Measurements from ENCODE around the gene PMS1. TPM values are rescaled to one million over a fixed set of nuclear protein-coding genes. Genes with fewer than 3 reads are reported as not detected.
"Not testable (repeated sequence)": the region's sequence is repeated elsewhere in the genome, so short reads cannot be mapped to it uniquely, and the experiment has no call there.

PMS1 gene
- total RNA-seq = 14.6 and 14.7 TPM in 2 replicates

GRCh38 chr2:189783927-189784867 lies at the start of gene PMS1, which contains the start of gene ORMDL1:
Gene PMS1 (plus strand): TSS chr2:189784450. CDS start chr2:189791810, 7,360 bp downstream.
Gene ORMDL1 (minus strand): TSS chr2:189784339. CDS start chr2:189782595, 1,744 bp downstream.
- DNase-seq (ENCODE audit: low read depth in 2 of 2) = peak; percentile 92 to 97

GRCh38 chr2:189751080-189751658 lies 33.1 kb upstream of the PMS1 start:
- peak; percentile 20 to 41 for DNase-seq (ENCODE audit: low read depth in 2 of 2)

GRCh38 chr2:189756311-189756952 lies 27.8 kb upstream of the PMS1 start:
- no peak for DNase-seq (ENCODE audit: low read depth in 2 of 2)

GRCh38 chr2:189760154-189760553 lies 24.1 kb upstream of the PMS1 start:
- not testable (repeated sequence) for DNase-seq (ENCODE audit: low read depth in 2 of 2)

- DNase-seq (ENCODE audit: low read depth in 2 of 2) = no peak
Measured at GRCh38 chr2:189762229-189762550, 22.1 kb upstream of the PMS1 start.

GRCh38 chr2:189762551-189763298 lies 21.5 kb upstream of the PMS1 start, which contains the start of gene OSGEPL1:
Gene OSGEPL1 (minus strand): TSS chr2:189762792. CDS start chr2:189761640, 1,152 bp downstream.
- DNase-seq (ENCODE audit: low read depth in 2 of 2) = peak; percentile 83 to 92

- no peak for DNase-seq (ENCODE audit: low read depth in 2 of 2)
Measured at GRCh38 chr2:189763908-189764661, 20.2 kb upstream of the PMS1 start.

GRCh38 chr2:189770590-189771322 lies 13.5 kb upstream of the PMS1 start:
- DNase-seq (ENCODE audit: low read depth in 2 of 2) = no peak

- DNase-seq (ENCODE audit: low read depth in 2 of 2) = no peak
Measured at GRCh38 chr2:189772212-189772611, 12.0 kb upstream of the PMS1 start.

GRCh38 chr2:189782221-189782671 lies 2.0 kb upstream of the PMS1 start:
- DNase-seq (ENCODE audit: low read depth in 2 of 2) = no peak

GRCh38 chr2:189783451-189783926 lies 761 bp upstream of the PMS1 start:
- peak; percentile 12 to 62 for DNase-seq (ENCODE audit: low read depth in 2 of 2)

- no peak for DNase-seq (ENCODE audit: low read depth in 2 of 2)
Measured at GRCh38 chr2:189791338-189792042, 7.2 kb downstream of the PMS1 start.

GRCh38 chr2:189794310-189794709 lies 10.1 kb downstream of the PMS1 start:
- DNase-seq (ENCODE audit: low read depth in 2 of 2) = no peak

- DNase-seq (ENCODE audit: low read depth in 2 of 2) = no peak
Measured at GRCh38 chr2:189797902-189798301, 13.7 kb downstream of the PMS1 start.

GRCh38 chr2:189798312-189799029 lies 14.2 kb downstream of the PMS1 start:
- peak; percentile 52 to 65 for DNase-seq (ENCODE audit: low read depth in 2 of 2)

- DNase-seq (ENCODE audit: low read depth in 2 of 2) = no peak
Measured at GRCh38 chr2:189799030-189799331, 14.7 kb downstream of the PMS1 start.

GRCh38 chr2:189799531-189799930 lies 15.3 kb downstream of the PMS1 start:
- peak in 1 of 2 donors; percentile 77 for DNase-seq (ENCODE audit: low read depth in 2 of 2)

GRCh38 chr2:189802396-189802912 lies 18.2 kb downstream of the PMS1 start:
- DNase-seq (ENCODE audit: low read depth in 2 of 2) = no peak
